ENCODE measurements around the gene RMND5B.

Gene RMND5B

DNA sequence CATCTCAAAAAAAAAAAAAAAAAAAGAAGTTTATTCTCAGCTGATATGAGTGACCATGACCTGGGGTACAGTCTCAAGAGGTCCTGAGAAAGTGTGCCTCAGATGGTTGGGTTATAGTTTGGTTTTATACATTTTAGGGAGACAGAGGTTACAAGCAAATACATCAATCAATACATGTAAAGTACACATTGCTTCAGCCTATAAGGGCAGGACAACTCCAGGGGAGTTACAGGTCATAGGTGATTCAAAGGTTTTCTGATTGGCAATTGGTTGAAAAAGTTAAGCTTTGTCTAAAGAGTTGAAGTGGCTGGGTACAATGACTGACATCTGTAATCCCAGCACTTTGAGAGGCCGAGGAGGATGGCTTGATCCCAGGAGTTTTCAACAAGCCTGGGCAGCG lies 58.6 kb downstream of the RMND5B start:
- no peak overlapping the region for H3K4me3 ChIP-seq (replicated peaks; ENCODE audit: low read depth, low read length)
- DNase-seq (ENCODE audit: extremely low read depth, insufficient read length), result no peak
- H3K27me3 ChIP-seq (replicated peaks; ENCODE audit: control insufficient read depth, insufficient read depth, low read length), result peaks cover 2% of the 10 kb centered on the region
- TF ChIP-seq, protein P1, sequence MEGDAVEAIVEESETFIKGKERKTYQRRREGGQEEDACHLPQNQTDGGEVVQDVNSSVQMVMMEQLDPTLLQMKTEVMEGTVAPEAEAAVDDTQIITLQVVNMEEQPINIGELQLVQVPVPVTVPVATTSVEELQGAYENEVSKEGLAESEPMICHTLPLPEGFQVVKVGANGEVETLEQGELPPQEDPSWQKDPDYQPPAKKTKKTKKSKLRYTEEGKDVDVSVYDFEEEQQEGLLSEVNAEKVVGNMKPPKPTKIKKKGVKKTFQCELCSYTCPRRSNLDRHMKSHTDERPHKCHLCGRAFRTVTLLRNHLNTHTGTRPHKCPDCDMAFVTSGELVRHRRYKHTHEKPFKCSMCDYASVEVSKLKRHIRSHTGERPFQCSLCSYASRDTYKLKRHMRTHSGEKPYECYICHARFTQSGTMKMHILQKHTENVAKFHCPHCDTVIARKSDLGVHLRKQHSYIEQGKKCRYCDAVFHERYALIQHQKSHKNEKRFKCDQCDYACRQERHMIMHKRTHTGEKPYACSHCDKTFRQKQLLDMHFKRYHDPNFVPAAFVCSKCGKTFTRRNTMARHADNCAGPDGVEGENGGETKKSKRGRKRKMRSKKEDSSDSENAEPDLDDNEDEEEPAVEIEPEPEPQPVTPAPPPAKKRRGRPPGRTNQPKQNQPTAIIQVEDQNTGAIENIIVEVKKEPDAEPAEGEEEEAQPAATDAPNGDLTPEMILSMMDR (IDR thresholded peaks at IDR 0.05; ENCODE audit: insufficient read depth, low read length, poor library complexity, severe bottlenecking), result no peak
- no peaks in the 10 kb centered on the region for H3K36me3 ChIP-seq (ENCODE audit: control insufficient read depth, insufficient read depth, low read length)

DNA sequence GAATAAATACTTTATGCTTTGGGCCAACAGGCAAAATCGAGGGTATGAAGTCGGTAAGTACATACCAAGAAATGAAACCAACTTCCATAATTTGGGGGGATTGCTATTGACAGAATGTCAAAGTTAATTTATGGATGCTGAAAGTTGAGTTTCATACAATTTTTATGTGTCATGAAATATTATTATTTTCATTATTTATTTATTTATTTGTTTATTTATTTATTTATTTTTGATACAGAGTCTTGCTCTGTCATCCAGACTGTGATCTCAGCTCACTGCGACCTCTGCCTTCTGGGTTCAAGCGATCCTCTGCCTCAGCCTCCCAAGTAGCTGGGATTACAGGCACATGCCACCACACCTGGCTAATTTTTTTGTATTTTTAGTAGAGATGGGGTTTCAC lies 60.8 kb downstream of the RMND5B start:
- Histone ChIP-seq H3K36me3 (ENCODE audit: control insufficient read depth, insufficient read depth, low read length) (no peaks in the 10 kb centered on the region), H3K27me3 (replicated peaks; ENCODE audit: control insufficient read depth, insufficient read depth, low read length) (peaks cover 3% of the 10 kb centered on the region), H3K4me3 (replicated peaks; ENCODE audit: low read depth, low read length) (no peak overlapping the region)
- DNase-seq (ENCODE audit: extremely low read depth, insufficient read length), result no peak
- TF ChIP-seq, protein P1 (IDR thresholded peaks at IDR 0.05; ENCODE audit: insufficient read depth, low read length, poor library complexity, severe bottlenecking), result no peak

DNA sequence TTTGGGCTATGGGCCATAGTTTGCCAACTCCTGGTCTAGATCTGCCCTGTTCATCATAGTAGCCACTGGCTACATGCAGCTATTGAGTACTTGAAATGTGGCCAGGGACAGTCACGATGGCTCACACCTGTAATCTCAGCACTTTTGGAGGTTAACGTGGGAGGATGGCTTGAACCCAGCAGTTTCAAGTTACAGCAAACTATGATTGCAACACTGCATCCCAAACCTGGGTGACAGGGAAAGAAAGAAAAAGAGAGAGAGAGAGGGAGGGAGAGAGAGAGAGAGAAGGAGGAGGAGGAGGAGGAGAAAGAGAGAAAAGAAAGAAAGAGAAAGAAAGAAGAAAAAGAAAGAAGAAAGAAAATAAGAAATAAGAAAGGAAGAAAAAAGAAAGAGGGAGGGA lies 61.4 kb downstream of the RMND5B start:
- TF ChIP-seq, protein P1 (IDR thresholded peaks at IDR 0.05; ENCODE audit: insufficient read depth, low read length, poor library complexity, severe bottlenecking), result no peak
- Histone ChIP-seq H3K36me3 (ENCODE audit: control insufficient read depth, insufficient read depth, low read length) (no peaks in the 10 kb centered on the region), H3K27me3 (replicated peaks; ENCODE audit: control insufficient read depth, insufficient read depth, low read length) (peaks cover 3% of the 10 kb centered on the region), H3K4me3 (replicated peaks; ENCODE audit: low read depth, low read length) (no peak overlapping the region)
- DNase-seq (ENCODE audit: extremely low read depth, insufficient read length), result no peak

DNA sequence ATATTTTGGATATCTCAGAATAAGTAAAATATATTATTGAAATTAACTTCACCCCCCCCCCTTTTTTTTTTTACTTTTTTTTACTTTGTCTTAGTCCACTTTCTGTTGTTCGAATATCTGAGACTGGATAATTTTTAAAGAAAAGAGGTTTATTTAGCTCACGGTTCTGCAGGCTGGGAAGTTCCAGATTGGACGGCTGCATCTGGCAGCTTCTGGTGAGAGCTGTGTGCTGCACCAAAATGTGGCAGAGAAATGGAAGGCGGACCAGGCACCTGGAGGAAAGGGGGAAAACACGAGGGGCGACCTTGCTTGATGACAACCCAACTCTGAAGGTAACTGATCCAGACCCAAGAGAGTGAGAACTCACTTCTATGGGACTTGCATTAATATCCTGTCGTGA lies 62.0 kb downstream of the RMND5B start:
- DNase-seq (ENCODE audit: extremely low read depth, insufficient read length), result no peak
- Histone ChIP-seq H3K4me3 (replicated peaks; ENCODE audit: low read depth, low read length) (no peak overlapping the region), H3K36me3 (ENCODE audit: control insufficient read depth, insufficient read depth, low read length) (no peaks in the 10 kb centered on the region), H3K27me3 (replicated peaks; ENCODE audit: control insufficient read depth, insufficient read depth, low read length) (peaks cover 3% of the 10 kb centered on the region)
- TF ChIP-seq, protein P1 (IDR thresholded peaks at IDR 0.05; ENCODE audit: insufficient read depth, low read length, poor library complexity, severe bottlenecking), result no peak

DNA sequence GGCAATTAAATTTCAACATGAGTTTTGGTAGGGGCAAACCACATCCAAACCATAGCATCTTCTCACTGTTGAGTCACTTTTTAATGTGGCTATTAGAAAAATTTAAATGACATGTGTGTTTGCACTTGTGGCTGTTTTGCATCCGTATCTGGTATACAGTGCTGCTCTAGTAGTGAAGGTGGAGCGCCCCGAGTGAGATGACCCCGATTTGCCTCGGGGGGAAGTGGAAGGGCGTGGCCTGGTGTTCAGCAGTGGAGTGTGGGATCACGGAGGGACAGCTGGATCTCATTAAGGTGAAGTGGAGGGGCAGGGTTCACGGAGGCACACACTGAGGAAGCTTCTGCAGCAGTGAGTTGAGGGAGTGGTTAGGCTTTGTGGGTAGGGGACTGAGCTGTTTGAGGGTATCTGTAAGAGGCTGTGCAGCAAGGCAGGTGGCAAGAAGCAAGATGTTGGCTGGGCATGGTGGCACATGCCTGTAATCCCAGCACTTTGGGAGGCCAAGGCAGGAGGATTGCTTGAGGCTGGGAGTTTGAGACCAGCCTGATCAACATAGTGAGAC lies 62.5 kb downstream of the RMND5B start:
- TF ChIP-seq, protein P1 (IDR thresholded peaks at IDR 0.05; ENCODE audit: insufficient read depth, low read length, poor library complexity, severe bottlenecking), result no peak
- no peak overlapping the region for H3K4me3 ChIP-seq (replicated peaks; ENCODE audit: low read depth, low read length)
- no peak for DNase-seq (ENCODE audit: extremely low read depth, insufficient read length)
- no peaks in the 10 kb centered on the region for H3K36me3 ChIP-seq (ENCODE audit: control insufficient read depth, insufficient read depth, low read length)
- peaks cover 3% of the 10 kb centered on the region for H3K27me3 ChIP-seq (replicated peaks; ENCODE audit: control insufficient read depth, insufficient read depth, low read length)

DNA sequence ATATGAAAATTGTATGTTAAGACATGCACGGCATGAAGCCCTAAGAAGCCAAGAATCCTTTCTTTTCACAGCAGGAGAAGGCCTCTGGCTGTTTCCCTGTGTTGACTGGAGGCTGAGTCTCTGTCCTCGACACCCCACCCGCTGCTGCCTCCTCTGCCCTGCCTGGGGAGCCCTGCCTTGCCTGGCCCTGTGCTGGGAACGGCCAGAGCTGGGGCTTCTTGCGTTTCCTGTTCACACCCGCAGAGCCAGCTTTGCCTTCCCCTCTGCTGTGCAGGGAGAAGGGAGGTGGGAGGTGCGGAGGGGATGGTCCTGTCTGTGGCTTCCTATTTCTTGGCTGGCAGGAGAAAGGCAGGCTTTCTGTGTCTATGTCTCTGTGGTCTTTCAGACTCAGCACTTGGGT lies 63.2 kb downstream of the RMND5B start:
- Histone ChIP-seq H3K27me3 (replicated peaks; ENCODE audit: control insufficient read depth, insufficient read depth, low read length) (peaks cover 3% of the 10 kb centered on the region), H3K4me3 (replicated peaks; ENCODE audit: low read depth, low read length) (no peak overlapping the region), H3K36me3 (ENCODE audit: control insufficient read depth, insufficient read depth, low read length) (no peaks in the 10 kb centered on the region)
- TF ChIP-seq, protein P1 (IDR thresholded peaks at IDR 0.05; ENCODE audit: insufficient read depth, low read length, poor library complexity, severe bottlenecking), result no peak
- DNase-seq (ENCODE audit: extremely low read depth, insufficient read length), result no peak

Measured in GM06990 (cell line).